ENCODE measurements around the gene FIGN. TPM values are rescaled to one million over a fixed set of nuclear protein-coding genes. Genes with fewer than 3 reads are reported as not detected.

FIGN gene
- total and polyA plus RNA-seq, 2 of the 8 experiments (the other 6 are each of a cell fraction or from before 2014, with no cell fraction given) = 5.0 to 22.8 TPM

- H2BK5ac ChIP-seq (ENCODE audit: low read depth, low read length) = no peak overlapping the region
- H3K9ac ChIP-seq (replicated peaks in 1 of 4; ENCODE audit: extremely low read depth in 1 of 4, low read depth in 3 of 4, low read length in 3 of 4) = no peak overlapping the region
- H2BK20ac ChIP-seq (ENCODE audit: low read length) = no peak overlapping the region
- no peak overlapping the region for H4K5ac ChIP-seq (ENCODE audit: insufficient read length, low read depth, low read length)
- no peak overlapping the region for H3K4me2 ChIP-seq (ENCODE audit: insufficient read depth in 1 of 2, low read depth in 2 of 2, low read length in 2 of 2)
- H2BK12ac ChIP-seq (ENCODE audit: low read depth, low read length) = no peak overlapping the region
- H2AFZ ChIP-seq (ENCODE audit: low read length) = no peak overlapping the region
- H4K20me1 ChIP-seq (replicated peaks in 1 of 2; ENCODE audit: control insufficient read depth in 1 of 2, insufficient read depth in 2 of 2, low read length in 2 of 2) = peaks cover 0 to 2% of the 10 kb centered on the region in 2 experiments
- H3K18ac ChIP-seq (ENCODE audit: extremely low read depth, low read length) = no peak overlapping the region
- no peaks in the 10 kb centered on the region; a peak in 1 of 8 replicates for H3K36me3 ChIP-seq (ENCODE audit: control insufficient read depth in 2 of 4, insufficient read depth in 4 of 4, low read length in 3 of 4)
- CTCF ChIA-PET (ENCODE audit: partially characterized antibody) = interaction anchor here (0.9 to 1.2 kb wide), 4 partner anchors 16 to 518 kb away, joined by 3 to 4 read pairs (median 4); no protein-coding TSS in a partner anchor
- H3K9me3 ChIP-seq (ENCODE audit: insufficient read depth in 2 of 2, low read depth in 1 of 2, low read length in 1 of 2) = no peaks in the 10 kb centered on the region
- WGBS, 2 experiments (ENCODE audit: extremely low coverage in 1 of 2, insufficient coverage in 1 of 2, insufficient read length in 1 of 2, insufficient replicate concordance in 2 of 2, low coverage in 1 of 2, low lambda C conversion rate in 2 of 2, missing lambda C conversion rate in 1 of 2) = 91% methylated on average over 2 of the region's 2 CpGs; no CpG with 5 or more reads in 1 of the 2 experiments
- H3K56ac ChIP-seq (replicated peaks; ENCODE audit: insufficient read length, low read depth, low read length) = no peak overlapping the region
- H3K23ac ChIP-seq (ENCODE audit: insufficient read length) = no peak overlapping the region
- POLR2A ChIA-PET (ENCODE audit: partially characterized antibody) = interaction anchor here (1.2 kb wide), 1 partner anchor 10 kb away, joined by 3 read pairs; no protein-coding TSS in a partner anchor
- no peak for DNase-seq (ENCODE audit: low read depth in 1 of 2, low spot score in 2 of 2)
- H3K79me2 ChIP-seq (ENCODE audit: control insufficient read depth in 1 of 2, insufficient read depth in 2 of 2, low read length in 2 of 2) = no peaks in the 10 kb centered on the region
- no peak overlapping the region for H2AK5ac ChIP-seq (ENCODE audit: low read depth, low read length)
- no peak overlapping the region for H3K4ac ChIP-seq (replicated peaks; ENCODE audit: insufficient read length, low read depth, low read length)
- H4K8ac ChIP-seq (ENCODE audit: extremely low read depth, insufficient read depth, low read length) = no peak overlapping the region
- H3K4me1 ChIP-seq (replicated peaks in 1 of 4; ENCODE audit: control insufficient read depth in 3 of 4, insufficient read depth in 4 of 4, low read length in 3 of 4) = no peaks in the 10 kb centered on the region
- no peaks in the 10 kb centered on the region for H3K79me1 ChIP-seq (ENCODE audit: low read depth, low read length)
- H4K91ac ChIP-seq (replicated peaks; ENCODE audit: insufficient read length, low read length) = no peak overlapping the region
- no peak for FAIRE-seq
- H3K27ac ChIP-seq (ENCODE audit: low read depth, low read length) = no peak overlapping the region
- no peak overlapping the region for H2BK15ac ChIP-seq (ENCODE audit: low read length)
- no peak overlapping the region for H3K4me3 ChIP-seq (ENCODE audit: extremely low read depth in 1 of 4, insufficient read depth in 2 of 4, low read depth in 3 of 4, low read length in 4 of 4)
- H3K27me3 ChIP-seq (replicated peaks in 1 of 4; ENCODE audit: control insufficient read depth in 3 of 4, extremely low read depth in 1 of 4, insufficient read depth in 3 of 4, low read length in 3 of 4) = no peaks in the 10 kb centered on the region
- no peak overlapping the region for H2BK120ac ChIP-seq (replicated peaks; ENCODE audit: low read depth, low read length)
- H3K14ac ChIP-seq (ENCODE audit: insufficient read length) = no peak overlapping the region
- no peaks in the 10 kb centered on the region for H3K23me2 ChIP-seq (ENCODE audit: low read depth, low read length)
- no peak for TF ChIP-seq RFX5 (IDR thresholded peaks at IDR 0.05; ENCODE audit: borderline replicate concordance, low read depth, low read length)
- no peak for TF ChIP-seq YY1 (IDR thresholded peaks at IDR 0.05; ENCODE audit: low read depth, low read length)
- TF ChIP-seq SIN3A (conservative IDR thresholded peaks at IDR 0.05 in 1 of 2, IDR thresholded peaks at IDR 0.05 in 1 of 2; ENCODE audit: low read depth in 1 of 2, low read length in 2 of 2) = no peak
- TF ChIP-seq ASH2L (IDR thresholded peaks at IDR 0.05; ENCODE audit: low read length) = no peak
- TF ChIP-seq TCF12 (IDR thresholded peaks at IDR 0.05; ENCODE audit: low read depth, low read length) = no peak
- no peak for TF ChIP-seq EZH2 (IDR thresholded peaks at IDR 0.05; ENCODE audit: low read depth, low read length, severe bottlenecking)
- TF ChIP-seq MAX (IDR thresholded peaks at IDR 0.05) = no peak
- no peak for TF ChIP-seq GABPA (IDR thresholded peaks at IDR 0.05; ENCODE audit: borderline replicate concordance, insufficient read depth, low read length)
- TF ChIP-seq RAD21 (IDR thresholded peaks at IDR 0.05 in 1 of 2, conservative IDR thresholded peaks at IDR 0.05 in 1 of 2; ENCODE audit: low read depth in 2 of 2, low read length in 2 of 2) = no peak
- TF ChIP-seq BCL11A (IDR thresholded peaks at IDR 0.05; ENCODE audit: low read depth in 2 of 2, low read length in 2 of 2) = no peak
- TF ChIP-seq POLR2AphosphoS5 (IDR thresholded peaks at IDR 0.05; ENCODE audit: low read depth, low read length) = no peak
- no peak for TF ChIP-seq SP1 (IDR thresholded peaks at IDR 0.05; ENCODE audit: low read depth, low read length)
- TF ChIP-seq SAP30 (IDR thresholded peaks at IDR 0.05; ENCODE audit: insufficient read depth, insufficient replicate concordance, low read length) = no peak
- no peak for TF ChIP-seq KDM4A (IDR thresholded peaks at IDR 0.05; ENCODE audit: low read depth, low read length, severe bottlenecking)
These were observed 62.3 kb downstream of the FIGN start for GRCh38 chr2:163673522-163673921.

Measured in H1 (cell line).